Loucy (cell line): ENCODE results near the gene ZNF786.

Experiments
- H2AFZ ChIP-seq: fragments of 200-600 bp; sonication (generic); 2 replicates; pipeline ENCODE4 v1.6.0; 2016; ENCODE audit warnings: antibody characterized with exemption, mild to moderate bottlenecking, low read length, moderate library complexity
- H3F3A ChIP-seq: fragments of 200-600 bp; 2 replicates; pipeline ENCODE4 v1.6.0; 2016; ENCODE audit warnings: antibody characterized with exemption, low read depth, mild to moderate bottlenecking
- H3K27me3 ChIP-seq: fragments of 200-600 bp; sonication (generic); 2 replicates; pipeline ENCODE4 v1.6.1; 2014; ENCODE audit warnings: low read length, mild to moderate bottlenecking; ENCODE audit not compliant: insufficient read depth, poor library complexity, severe bottlenecking
- H3K36me3 ChIP-seq: fragments of 200-600 bp; sonication (generic); 2 replicates; pipeline ENCODE4 v1.6.1; 2016; ENCODE audit warnings: low read length; ENCODE audit not compliant: insufficient read depth
- H3K4me1 ChIP-seq: fragments of 200-600 bp; sonication (generic); 2 replicates; pipeline ENCODE4 v1.5.1; 2014; ENCODE audit warnings: low read length, mild to moderate bottlenecking; ENCODE audit not compliant: insufficient read depth, poor library complexity, severe bottlenecking
- H3K4me2 ChIP-seq: fragments of 200-600 bp; sonication (generic); 2 replicates; pipeline ENCODE4 v1.6.0; 2014; ENCODE audit warnings: antibody characterized with exemption, low read length, low read depth, mild to moderate bottlenecking; ENCODE audit not compliant: poor library complexity, severe bottlenecking
- H3K4me3 ChIP-seq: fragments of 200-600 bp; sonication (generic); 2 replicates; pipeline ENCODE4 v1.5.1; 2014; ENCODE audit warnings: low read length, mild to moderate bottlenecking, mixed read lengths; ENCODE audit not compliant: poor library complexity, severe bottlenecking
- H3K79me2 ChIP-seq: fragments of 200-600 bp; sonication (generic); 2 replicates; pipeline ENCODE4 v1.6.1; 2014; ENCODE audit warnings: low read length; ENCODE audit not compliant: insufficient read depth
- H3K9ac ChIP-seq: fragments of 200-600 bp; sonication (generic); 2 replicates; pipeline ENCODE4 v1.6.0; 2014; ENCODE audit warnings: mild to moderate bottlenecking, low read depth, low read length, moderate library complexity; ENCODE audit not compliant: poor library complexity, severe bottlenecking
- H3K9me2 ChIP-seq: fragments of 200-600 bp; sonication (generic); replicated peaks from 2 replicates; pipeline ENCODE4 v1.6.1; 2016; ENCODE audit warnings: low read depth, low read length, mixed read lengths
- H3K9me3 ChIP-seq: fragments of 200-600 bp; sonication (generic); 2 replicates; pipeline ENCODE4 v1.6.1; 2014; ENCODE audit warnings: mild to moderate bottlenecking, antibody characterized with exemption, low read length, low read depth; ENCODE audit not compliant: insufficient read depth
- H4K20me1 ChIP-seq: fragments of 200-600 bp; sonication (generic); 2 replicates; pipeline ENCODE4 v1.6.0; 2014; ENCODE audit warnings: antibody characterized with exemption, low read length, mild to moderate bottlenecking; ENCODE audit not compliant: insufficient read depth, poor library complexity, severe bottlenecking
- EZH2phosphoT487 ChIP-seq: fragments of 200-600 bp; IDR thresholded peaks from 2 replicates; pipeline ENCODE4 v1.6.1; 2018; ENCODE audit warnings: antibody characterized with exemption, mild to moderate bottlenecking, moderate library complexity, borderline replicate concordance
- TF ChIP-seq, protein P1 (sequence below): fragments of 200-600 bp; sonication (generic); conservative IDR thresholded peaks from 2 replicates; pipeline ENCODE4 v1.5.1; 2014; ENCODE audit warnings: mild to moderate bottlenecking, antibody characterized with exemption, low read length

Gene ZNF786

DNA sequence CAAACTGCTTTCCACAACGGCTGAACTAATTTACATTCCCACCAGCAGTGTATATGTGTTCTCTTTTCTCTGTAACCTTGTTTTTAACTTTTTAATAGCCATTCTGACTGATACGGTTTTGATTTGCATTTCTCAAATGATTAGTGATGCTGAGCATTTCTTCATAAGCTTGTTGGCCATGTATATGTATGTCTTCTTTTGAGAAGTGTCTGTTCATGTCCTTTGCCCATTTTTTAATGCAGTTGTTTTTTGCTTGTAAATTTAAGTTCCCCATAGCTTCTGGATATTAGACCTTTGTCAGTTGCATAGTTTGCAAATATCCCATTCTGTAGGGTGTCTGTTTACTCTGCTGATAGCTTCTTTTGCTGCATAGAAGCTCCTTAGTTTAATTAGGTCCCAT, 6.1 kb downstream of the ZNF786 start:
- Histone ChIP-seq H3K4me2 (no peak overlapping the region), H3K36me3 (no peaks in the 10 kb centered on the region), H3K4me3 (no peak overlapping the region), H3K27me3 (no peaks in the 10 kb centered on the region), H3K9ac (no peak overlapping the region), H3K4me1 (peaks cover 3% of the 10 kb centered on the region), H4K20me1 (no peaks in the 10 kb centered on the region), H3K9me2 (no peaks in the 10 kb centered on the region), H2AFZ (no peak overlapping the region), H3K79me2 (peaks cover 14% of the 10 kb centered on the region), H3F3A (no peaks in the 10 kb centered on the region), H3K9me3 (peaks cover 4% of the 10 kb centered on the region; the same call in 1 of the 2 replicates)
- TF ChIP-seq, protein P1, sequence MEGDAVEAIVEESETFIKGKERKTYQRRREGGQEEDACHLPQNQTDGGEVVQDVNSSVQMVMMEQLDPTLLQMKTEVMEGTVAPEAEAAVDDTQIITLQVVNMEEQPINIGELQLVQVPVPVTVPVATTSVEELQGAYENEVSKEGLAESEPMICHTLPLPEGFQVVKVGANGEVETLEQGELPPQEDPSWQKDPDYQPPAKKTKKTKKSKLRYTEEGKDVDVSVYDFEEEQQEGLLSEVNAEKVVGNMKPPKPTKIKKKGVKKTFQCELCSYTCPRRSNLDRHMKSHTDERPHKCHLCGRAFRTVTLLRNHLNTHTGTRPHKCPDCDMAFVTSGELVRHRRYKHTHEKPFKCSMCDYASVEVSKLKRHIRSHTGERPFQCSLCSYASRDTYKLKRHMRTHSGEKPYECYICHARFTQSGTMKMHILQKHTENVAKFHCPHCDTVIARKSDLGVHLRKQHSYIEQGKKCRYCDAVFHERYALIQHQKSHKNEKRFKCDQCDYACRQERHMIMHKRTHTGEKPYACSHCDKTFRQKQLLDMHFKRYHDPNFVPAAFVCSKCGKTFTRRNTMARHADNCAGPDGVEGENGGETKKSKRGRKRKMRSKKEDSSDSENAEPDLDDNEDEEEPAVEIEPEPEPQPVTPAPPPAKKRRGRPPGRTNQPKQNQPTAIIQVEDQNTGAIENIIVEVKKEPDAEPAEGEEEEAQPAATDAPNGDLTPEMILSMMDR: no peak
- TF ChIP-seq EZH2phosphoT487: no peak

DNA sequence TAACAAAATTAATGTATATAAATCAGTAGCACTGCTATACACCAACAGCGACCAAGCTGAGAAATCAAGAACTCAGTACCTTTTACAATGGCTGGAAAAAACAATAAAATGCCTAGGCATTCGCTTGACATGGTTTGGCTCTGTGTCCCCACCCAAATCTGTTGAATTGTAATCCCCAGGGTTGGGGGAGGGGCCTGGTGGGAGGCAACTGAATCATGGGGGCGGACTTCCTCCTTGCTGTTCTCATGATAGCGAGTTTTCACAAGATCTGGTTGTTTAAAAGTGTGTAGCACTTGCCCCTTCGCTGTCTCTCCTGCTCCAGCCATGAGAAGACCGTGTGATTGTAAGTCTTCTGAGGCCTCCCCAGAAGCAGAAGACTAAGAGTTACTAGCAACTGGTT, 8.6 kb downstream of the ZNF786 start:
- no peaks in the 10 kb centered on the region for H4K20me1 ChIP-seq
- H3K9ac ChIP-seq: no peak overlapping the region
- H3F3A ChIP-seq: no peaks in the 10 kb centered on the region
- H3K9me3 ChIP-seq: peaks cover 4% of the 10 kb centered on the region; the same call in 1 of the 2 replicates
- TF ChIP-seq, protein P1: no peak
- TF ChIP-seq EZH2phosphoT487: no peak
- H3K36me3 ChIP-seq: no peaks in the 10 kb centered on the region
- no peak overlapping the region for H3K4me3 ChIP-seq
- no peak overlapping the region for H3K4me2 ChIP-seq
- H3K9me2 ChIP-seq: no peaks in the 10 kb centered on the region
- H3K4me1 ChIP-seq: no peaks in the 10 kb centered on the region
- no peaks in the 10 kb centered on the region for H3K27me3 ChIP-seq
- no peak overlapping the region for H2AFZ ChIP-seq
- H3K79me2 ChIP-seq: 0 out of 2 replicates have a peak, but pooled peaks cover 3% of the 10 kb centered on the region

- Histone ChIP-seq H3K9me2 (no peaks in the 10 kb centered on the region), H3K9ac (no peak overlapping the region), H3K4me2 (no peak overlapping the region), H3K4me3 (no peak overlapping the region), H3K27me3 (no peaks in the 10 kb centered on the region), H4K20me1 (no peaks in the 10 kb centered on the region), H2AFZ (no peak overlapping the region), H3K9me3 (no peaks in the 10 kb centered on the region), H3K79me2 (no peaks in the 10 kb centered on the region), H3K36me3 (0 out of 2 replicates have a peak, but pooled peaks cover under 1% of the 10 kb centered on the region), H3K4me1 (no peaks in the 10 kb centered on the region), H3F3A (no peaks in the 10 kb centered on the region)
- no peak for TF ChIP-seq EZH2phosphoT487
- TF ChIP-seq, protein P1: no peak
Measured at GRCh38 chr7:149077594-149077993, 12.9 kb downstream of the ZNF786 start.
